ENCODE results near the gene TSKU.
A peak's percentile ranks its signal among the peaks of the same experiment; 100 is the strongest.
"Not testable (repeated sequence)": the region's sequence is repeated elsewhere in the genome, so short reads cannot be mapped to it uniquely, and the experiment has no call there.

TSKU gene

GRCh38 chr11:76783294-76783895 lies at the start of gene TSKU:
TSKU (plus strand) TSS chr11:76783356; CDS start chr11:76795617, 12,261 bp downstream.
- no peaks in the 10 kb centered on the region for H3K9me2 ChIP-seq (replicated peaks; ENCODE audit: low read depth, low read length)
- peaks cover 3% of the 10 kb centered on the region for H3K27me3 ChIP-seq (ENCODE audit: insufficient read depth, low read length, poor library complexity, severe bottlenecking)
- H4K20me1 ChIP-seq (ENCODE audit: insufficient read depth, low read length, poor library complexity, severe bottlenecking), result no peaks in the 10 kb centered on the region
- peak within 1 kb of the TSS; percentile 99 for H3K4me3 ChIP-seq (ENCODE audit: low read length, poor library complexity, severe bottlenecking)
- no peaks in the 10 kb centered on the region for H3F3A ChIP-seq (ENCODE audit: low read depth)
- peak within 1 kb of the TSS; percentile 93 for H3K4me2 ChIP-seq (ENCODE audit: low read depth, low read length, poor library complexity, severe bottlenecking)
- H3K36me3 ChIP-seq (ENCODE audit: insufficient read depth, low read length), result no peaks in the 10 kb centered on the region
- H3K9ac ChIP-seq (ENCODE audit: low read depth, low read length, poor library complexity, severe bottlenecking), result peak within 1 kb of the TSS; percentile 92
- no peak for TF ChIP-seq CTCF (conservative IDR thresholded peaks at IDR 0.05; ENCODE audit: low read length)
- TF ChIP-seq EZH2phosphoT487 (IDR thresholded peaks at IDR 0.05; ENCODE audit: borderline replicate concordance), result no peak
- peaks cover 46% of the 10 kb centered on the region for H3K4me1 ChIP-seq (ENCODE audit: insufficient read depth, low read length, poor library complexity, severe bottlenecking)
- peaks cover 62% of the 10 kb centered on the region for H3K79me2 ChIP-seq (ENCODE audit: insufficient read depth, low read length)
- H2AFZ ChIP-seq (ENCODE audit: low read length), result peak within 1 kb of the TSS; percentile 98
- H3K9me3 ChIP-seq (ENCODE audit: insufficient read depth, low read depth, low read length), result no peaks in the 10 kb centered on the region

GRCh38 chr11:76733906-76734305 lies 49.2 kb upstream of the TSKU start:
- H3K27me3 ChIP-seq (ENCODE audit: insufficient read depth, low read length, poor library complexity, severe bottlenecking); H3K4me1 ChIP-seq (ENCODE audit: insufficient read depth, low read length, poor library complexity, severe bottlenecking); H3K9ac ChIP-seq (ENCODE audit: low read depth, low read length, poor library complexity, severe bottlenecking); H3K9me2 ChIP-seq (replicated peaks; ENCODE audit: low read depth, low read length); H3K4me3 ChIP-seq (ENCODE audit: low read length, poor library complexity, severe bottlenecking); H3K79me2 ChIP-seq (ENCODE audit: insufficient read depth, low read length); H3F3A ChIP-seq (ENCODE audit: low read depth); H3K9me3 ChIP-seq (ENCODE audit: insufficient read depth, low read depth, low read length); H3K36me3 ChIP-seq (ENCODE audit: insufficient read depth, low read length); H2AFZ ChIP-seq (ENCODE audit: low read length); H3K4me2 ChIP-seq (ENCODE audit: low read depth, low read length, poor library complexity, severe bottlenecking); H4K20me1 ChIP-seq (ENCODE audit: insufficient read depth, low read length, poor library complexity, severe bottlenecking): not testable (repeated sequence)
- peak; percentile 54 for TF ChIP-seq CTCF (conservative IDR thresholded peaks at IDR 0.05; ENCODE audit: low read length)

- no peak overlapping the region for H3K9ac ChIP-seq (ENCODE audit: low read depth, low read length, poor library complexity, severe bottlenecking)
- H3F3A ChIP-seq (ENCODE audit: low read depth), result no peaks in the 10 kb centered on the region
- no peak overlapping the region for H3K4me3 ChIP-seq (ENCODE audit: low read length, poor library complexity, severe bottlenecking)
- H3K4me1 ChIP-seq (ENCODE audit: insufficient read depth, low read length, poor library complexity, severe bottlenecking), result no peaks in the 10 kb centered on the region
- no peak overlapping the region for H3K4me2 ChIP-seq (ENCODE audit: low read depth, low read length, poor library complexity, severe bottlenecking)
- no peaks in the 10 kb centered on the region for H3K27me3 ChIP-seq (ENCODE audit: insufficient read depth, low read length, poor library complexity, severe bottlenecking)
- no peaks in the 10 kb centered on the region for H3K9me2 ChIP-seq (replicated peaks; ENCODE audit: low read depth, low read length)
- TF ChIP-seq CTCF (conservative IDR thresholded peaks at IDR 0.05; ENCODE audit: low read length), result no peak
- no peak for TF ChIP-seq EZH2phosphoT487 (IDR thresholded peaks at IDR 0.05; ENCODE audit: borderline replicate concordance)
- no peaks in the 10 kb centered on the region for H3K79me2 ChIP-seq (ENCODE audit: insufficient read depth, low read length)
- H2AFZ ChIP-seq (ENCODE audit: low read length), result no peak overlapping the region
- H3K9me3 ChIP-seq (ENCODE audit: insufficient read depth, low read depth, low read length), result no peaks in the 10 kb centered on the region
- H4K20me1 ChIP-seq (ENCODE audit: insufficient read depth, low read length, poor library complexity, severe bottlenecking), result no peaks in the 10 kb centered on the region
- no peaks in the 10 kb centered on the region for H3K36me3 ChIP-seq (ENCODE audit: insufficient read depth, low read length)
Observed at GRCh38 chr11:76734456-76735420, 48.4 kb upstream of the TSKU start.

All from Loucy (cell line).